Fibroblast of the aortic adventitia (primary cell): ENCODE results near the gene ARID5B. TPM values are rescaled to one million over a fixed set of nuclear protein-coding genes. Genes with fewer than 3 reads are reported as not detected.

Experiments
- DNase-seq: peaks from one replicate; pipeline ENCODE4 v3.0.0-alpha.2; 2010; ENCODE audit warnings: low read depth
- H3K4me3 ChIP-seq: 2 replicates; pipeline ENCODE4 v1.5.1; 2011; ENCODE audit warnings: low read depth, mild to moderate bottlenecking, control low read depth, low read length, moderate library complexity
- CTCF ChIP-seq: IDR thresholded peaks from 2 replicates; pipeline ENCODE4 v1.5.1; 2011; ENCODE audit warnings: mild to moderate bottlenecking, low read length, control low read depth, inconsistent platforms; ENCODE audit not compliant: insufficient read depth
- total RNA-seq: library from RNA; depleted of rRNA; stranded (reverse); fragments of >200 nt; gene quantifications from 2 replicates; pipeline ENCODE4 v1.2.3, GENCODE V29; 2012; ENCODE audit warnings: low replicate concordance

The ARID5B gene
- total RNA-seq, 1 donor, result 87.9 TPM

GRCh38 chr10:62099299-62099698, 197.8 kb downstream of the ARID5B start:
- H3K4me3 ChIP-seq, result no peak overlapping the region
- TF ChIP-seq CTCF, result no peak

GRCh38 chr10:62103857-62104256, 202.4 kb downstream of the ARID5B start:
- TF ChIP-seq CTCF, result no peak
- DNase-seq, result no peak
- no peak overlapping the region for H3K4me3 ChIP-seq

More at GRCh38 chr10:62099299-62099698, 197.8 kb downstream of the ARID5B start:
- no peak for DNase-seq

DNA sequence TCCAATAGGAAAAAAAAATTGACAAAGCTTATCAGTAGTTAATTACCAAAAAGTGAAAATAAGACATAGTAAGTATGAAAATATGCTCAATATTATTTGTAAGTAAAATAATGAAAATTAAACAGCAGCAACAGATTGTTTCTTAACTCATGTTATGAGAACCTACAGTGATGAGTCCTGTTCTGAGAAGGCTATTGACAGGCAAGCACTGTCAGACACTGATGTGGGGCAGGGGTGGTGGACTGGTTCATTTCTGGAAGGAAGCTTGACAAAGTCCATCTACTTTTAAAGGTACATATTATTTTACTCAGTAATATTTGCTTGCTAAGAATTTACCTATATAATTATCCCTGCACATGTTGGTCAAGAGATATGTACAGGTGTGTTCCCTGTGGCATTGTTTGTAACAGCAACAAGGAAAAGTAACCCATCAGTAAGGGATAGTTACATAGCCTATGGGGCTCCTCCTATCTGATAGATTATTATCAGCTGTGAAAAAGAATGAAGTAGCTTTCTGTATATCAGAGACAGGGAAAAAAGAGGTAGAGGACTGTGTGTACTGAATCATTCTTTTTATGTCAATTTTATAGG, 205.5 kb downstream of the ARID5B start:
- no peak for TF ChIP-seq CTCF
- DNase-seq, result no peak
- H3K4me3 ChIP-seq, result no peak overlapping the region

DNA sequence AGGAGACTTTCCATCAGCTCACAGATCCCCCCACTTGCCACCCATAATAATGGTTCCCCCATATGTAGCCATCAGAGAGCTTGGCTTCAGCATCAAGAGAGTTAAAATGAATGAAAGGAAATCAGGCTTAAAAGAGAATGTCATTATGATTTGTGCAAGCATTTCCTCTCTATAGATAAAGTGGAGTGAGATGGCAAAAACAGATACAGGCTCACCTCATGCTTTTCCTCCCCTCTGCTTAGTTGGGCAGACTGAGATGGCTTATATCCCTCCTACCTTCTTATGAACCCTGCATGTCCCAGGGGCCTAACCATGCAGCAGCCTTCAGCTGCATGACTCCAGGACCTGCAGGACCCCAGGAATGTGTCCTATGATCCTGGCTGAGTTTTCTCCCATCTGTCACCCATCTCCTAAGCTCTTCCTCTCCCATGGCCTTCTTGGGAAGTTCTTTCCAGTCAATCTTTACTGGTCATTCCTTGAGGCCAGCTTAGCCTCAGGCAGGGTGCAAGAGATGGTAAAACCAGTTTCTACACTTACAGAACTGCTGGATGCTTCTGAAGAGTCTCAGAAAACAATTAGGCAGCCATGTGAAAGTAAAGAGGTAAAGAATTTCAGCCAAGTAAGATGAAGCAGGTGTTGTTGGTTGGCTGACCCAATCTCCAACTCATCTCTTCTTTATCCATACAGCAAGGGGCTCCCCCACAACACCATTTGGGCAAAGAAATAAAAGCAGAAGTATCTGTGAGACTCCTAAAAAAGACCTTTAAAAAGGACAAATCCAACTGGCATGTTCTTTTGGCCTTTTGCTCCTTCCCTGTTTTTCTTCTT, 207.5 kb downstream of the ARID5B start:
- no peak overlapping the region for H3K4me3 ChIP-seq
- no peak for DNase-seq
- no peak for TF ChIP-seq CTCF

GRCh38 chr10:62109587-62110293, 208.2 kb downstream of the ARID5B start:
- TF ChIP-seq CTCF, result no peak
- H3K4me3 ChIP-seq, result no peak overlapping the region
- DNase-seq, result no peak

DNA sequence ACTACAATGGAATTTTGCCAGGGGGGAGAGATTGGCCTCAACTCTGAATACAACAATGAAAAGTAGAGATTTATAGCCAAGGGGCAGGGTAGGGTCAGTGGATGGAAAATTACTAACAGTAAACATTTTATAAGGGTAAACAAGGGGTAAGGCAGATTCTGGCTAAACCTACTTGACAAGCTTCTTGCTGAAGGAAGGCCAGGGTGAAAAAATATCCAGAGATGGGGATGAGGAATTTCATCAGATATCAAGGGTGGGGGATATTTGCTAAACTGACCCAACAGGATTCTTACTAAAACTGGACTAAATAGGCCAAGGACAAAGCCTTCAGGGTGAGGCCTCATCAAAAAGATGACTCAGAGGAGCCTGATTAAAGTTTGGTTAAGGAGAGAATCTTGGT, 210.8 kb downstream of the ARID5B start:
- no peak for DNase-seq
- no peak overlapping the region for H3K4me3 ChIP-seq
- TF ChIP-seq CTCF, result no peak
